NT2/D1 (cell line): ENCODE data around the gene ANKRA2.
A peak's percentile ranks its signal among the peaks of the same experiment; 100 is the strongest.

Experiments
- DNase-seq: peaks from one replicate; pipeline ENCODE4 v3.0.0-alpha.2; 2011; ENCODE audit warnings: low read depth, low spot score
- H3K27me3 ChIP-seq: 2 replicates; pipeline ENCODE4 v1.6.0; 2011; ENCODE audit warnings: mild to moderate bottlenecking; ENCODE audit not compliant: insufficient read length, insufficient read depth
- H3K36me3 ChIP-seq: 2 replicates; pipeline ENCODE4 v1.6.1; 2011; ENCODE audit warnings: mild to moderate bottlenecking, low read length, mixed read lengths; ENCODE audit not compliant: insufficient read depth, insufficient read length
- H3K4me1 ChIP-seq: 2 replicates; pipeline ENCODE4 v1.5.1; 2011; ENCODE audit not compliant: insufficient read depth, insufficient read length
- H3K4me3 ChIP-seq: 2 replicates; pipeline ENCODE4 v1.5.1; 2011; ENCODE audit warnings: low read depth; ENCODE audit not compliant: insufficient read length
- H3K9ac ChIP-seq: 2 replicates; pipeline ENCODE4 v1.6.0; 2011; ENCODE audit warnings: low read depth; ENCODE audit not compliant: insufficient read length
- H3K9me3 ChIP-seq: 2 replicates; pipeline ENCODE4 v1.5.1; 2011; ENCODE audit warnings: mild to moderate bottlenecking, low read length; ENCODE audit not compliant: insufficient read depth
- SUZ12 ChIP-seq: IDR thresholded peaks from 2 replicates; pipeline ENCODE4 v1.6.1; 2011; ENCODE audit not compliant: insufficient read length, insufficient read depth; ENCODE audit errors: extremely low read depth
- YY1 ChIP-seq: IDR thresholded peaks from 2 replicates; pipeline ENCODE4 v1.6.1; 2011; ENCODE audit not compliant: insufficient read length, insufficient read depth
- ZNF274 ChIP-seq: IDR thresholded peaks from 2 replicates; pipeline ENCODE4 v1.6.1; 2011; ENCODE audit warnings: mild to moderate bottlenecking, low read depth, low read length

Gene ANKRA2

DNA sequence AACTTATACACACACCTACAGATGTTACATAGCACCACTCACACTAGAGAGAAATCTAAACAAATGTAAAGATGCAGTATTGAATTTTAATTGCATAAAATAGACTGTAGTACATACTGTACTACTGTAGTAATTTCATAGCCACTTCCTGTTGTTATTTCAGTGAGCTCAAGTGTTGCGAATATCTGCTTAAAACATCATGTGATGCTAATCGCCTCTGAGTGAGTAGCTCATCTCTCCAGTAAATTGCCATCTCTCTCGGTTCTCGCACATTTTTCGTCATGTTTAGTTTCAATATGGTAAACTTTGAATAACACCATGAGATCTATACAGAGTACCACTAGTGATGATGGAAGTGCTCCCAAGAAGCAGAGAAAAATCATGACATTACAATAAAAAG, 38.6 kb upstream of the ANKRA2 start:
- Histone ChIP-seq H3K36me3 (no peaks in the 10 kb centered on the region), H3K9me3 (peaks cover 6% of the 10 kb centered on the region; the same call in 1 of the 2 replicates), H3K4me1 (no peaks in the 10 kb centered on the region), H3K4me3 (no peak overlapping the region), H3K27me3 (no peaks in the 10 kb centered on the region), H3K9ac (no peak overlapping the region)
- DNase-seq = no peak
- TF ChIP-seq YY1 (no peak), ZNF274 (no peak), SUZ12 (no peak)

DNA sequence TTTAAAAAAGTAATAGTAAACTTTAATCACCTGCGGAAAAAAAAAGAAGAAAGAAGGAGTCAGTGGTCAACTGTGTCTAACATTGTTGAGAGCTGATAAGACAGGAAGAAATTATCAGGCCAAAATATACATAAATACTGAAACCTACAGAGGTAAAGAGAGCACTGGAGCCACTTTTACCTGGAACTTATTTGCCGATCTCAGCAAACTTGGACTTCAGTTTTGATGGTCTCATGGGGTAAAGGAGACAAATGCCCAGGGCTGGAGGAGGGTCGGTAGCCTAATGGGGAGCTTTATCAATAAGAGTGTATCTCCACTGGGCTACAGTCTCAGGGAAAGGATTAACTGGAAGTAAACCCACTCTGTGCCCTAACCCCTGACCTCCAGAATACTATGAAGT, 33.9 kb upstream of the ANKRA2 start:
- Histone ChIP-seq H3K4me1 (no peaks in the 10 kb centered on the region), H3K27me3 (no peaks in the 10 kb centered on the region), H3K4me3 (no peak overlapping the region), H3K9me3 (peaks cover 6% of the 10 kb centered on the region; the same call in 1 of the 2 replicates), H3K9ac (no peak overlapping the region), H3K36me3 (no peaks in the 10 kb centered on the region)
- no peak for DNase-seq
- TF ChIP-seq SUZ12 = no peak
- no peak for TF ChIP-seq YY1
- no peak for TF ChIP-seq ZNF274

DNA sequence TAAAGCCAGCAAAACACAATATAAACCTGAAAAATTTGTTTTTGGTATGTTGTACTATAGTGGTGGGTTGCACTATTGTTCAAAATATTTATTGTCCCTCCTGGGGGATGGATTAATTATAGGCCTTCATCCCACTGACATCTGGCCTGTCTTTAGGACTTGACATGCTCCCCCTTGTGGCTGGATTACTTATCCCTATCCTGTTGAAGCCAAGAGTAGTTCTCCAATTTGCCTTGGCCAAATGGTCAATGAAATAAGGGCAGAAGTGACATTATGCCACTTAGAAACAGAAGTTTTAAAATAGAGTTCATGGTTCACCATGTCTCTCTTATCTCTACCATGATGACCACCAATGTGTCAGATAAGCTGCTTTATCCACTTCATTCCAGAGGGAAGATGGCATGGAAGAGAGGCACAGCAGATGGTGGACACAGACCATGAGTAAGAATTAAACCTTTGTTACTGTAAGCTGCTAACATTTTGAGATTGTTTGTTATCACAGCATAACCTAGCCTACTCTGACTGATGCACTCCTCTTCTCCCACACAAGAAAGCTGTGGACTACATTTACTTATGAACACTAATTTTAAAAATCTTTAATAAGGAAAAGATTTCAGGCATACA, 31.4 kb upstream of the ANKRA2 start:
- Histone ChIP-seq H3K27me3 (no peaks in the 10 kb centered on the region), H3K4me1 (no peaks in the 10 kb centered on the region), H3K4me3 (no peak overlapping the region), H3K36me3 (no peaks in the 10 kb centered on the region), H3K9ac (no peak overlapping the region), H3K9me3 (peaks cover 4% of the 10 kb centered on the region; the same call in 1 of the 2 replicates)
- peak; percentile 27 for DNase-seq
- TF ChIP-seq SUZ12 (no peak), ZNF274 (no peak), YY1 (no peak)

DNA sequence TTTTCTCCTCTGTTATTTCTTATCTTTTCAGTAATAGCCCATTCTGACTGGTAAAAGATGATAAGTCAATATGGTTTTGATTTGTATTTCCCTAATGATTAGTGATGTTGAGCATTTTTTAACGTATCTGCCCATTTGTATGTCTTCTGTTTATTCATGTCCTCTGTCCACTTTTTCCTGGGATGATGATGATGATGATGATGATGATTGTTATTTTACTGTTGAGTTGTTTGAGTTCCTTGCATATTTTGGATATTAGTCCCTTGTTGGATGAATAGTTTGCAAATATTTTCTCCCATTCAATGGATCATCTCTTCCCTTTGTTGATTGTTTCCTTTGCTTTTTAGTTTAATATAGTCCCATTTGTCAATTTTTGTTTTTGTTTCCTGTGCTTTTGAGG, 27.1 kb upstream of the ANKRA2 start:
- Histone ChIP-seq H3K9me3 (no peaks in the 10 kb centered on the region), H3K27me3 (no peaks in the 10 kb centered on the region), H3K4me1 (no peaks in the 10 kb centered on the region), H3K9ac (no peak overlapping the region), H3K4me3 (no peak overlapping the region), H3K36me3 (no peaks in the 10 kb centered on the region)
- no peak for DNase-seq
- TF ChIP-seq YY1 (no peak), SUZ12 (no peak), ZNF274 (no peak)

DNA sequence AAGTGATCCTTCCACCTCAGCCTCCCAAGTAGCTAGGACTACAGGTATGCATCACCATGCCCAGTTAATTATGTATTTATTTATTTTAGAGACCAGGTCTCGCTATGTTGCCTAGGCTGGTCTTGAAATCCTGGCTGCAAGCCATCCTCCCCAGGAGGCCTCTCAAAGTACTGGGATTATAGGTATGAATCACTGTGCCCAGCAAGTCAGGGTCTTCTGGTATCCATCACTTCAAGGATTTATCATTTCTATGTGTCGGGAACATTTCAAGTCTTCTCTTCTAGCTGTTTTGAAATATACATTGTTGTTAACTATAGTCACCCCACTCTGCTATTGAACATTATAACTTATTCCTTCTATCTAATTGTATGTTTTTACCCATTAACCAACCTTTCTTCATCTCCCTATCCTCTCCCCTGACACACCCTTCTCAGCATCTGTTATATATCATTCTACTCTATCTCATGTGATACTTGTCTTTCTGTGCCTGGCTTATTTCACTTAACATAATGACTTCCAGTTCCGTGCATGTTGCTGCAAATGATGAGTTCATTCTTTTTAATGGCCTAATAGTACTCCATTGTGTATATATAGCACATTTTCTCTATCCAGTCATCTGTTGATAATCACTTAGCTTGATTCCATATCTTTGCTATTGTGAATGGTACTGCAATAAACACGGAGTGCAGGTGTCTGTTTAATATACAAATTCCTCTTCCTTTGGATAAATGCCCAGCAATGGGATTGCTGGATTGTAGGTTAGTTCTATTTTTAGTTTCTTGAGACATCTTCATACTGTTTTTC, 26.5 kb upstream of the ANKRA2 start:
- Histone ChIP-seq H3K9ac (no peak overlapping the region), H3K27me3 (no peaks in the 10 kb centered on the region), H3K9me3 (no peaks in the 10 kb centered on the region), H3K4me1 (no peaks in the 10 kb centered on the region), H3K4me3 (no peak overlapping the region), H3K36me3 (no peaks in the 10 kb centered on the region)
- DNase-seq = no peak
- TF ChIP-seq ZNF274 = no peak
- TF ChIP-seq YY1 = no peak
- TF ChIP-seq SUZ12 = no peak

DNA sequence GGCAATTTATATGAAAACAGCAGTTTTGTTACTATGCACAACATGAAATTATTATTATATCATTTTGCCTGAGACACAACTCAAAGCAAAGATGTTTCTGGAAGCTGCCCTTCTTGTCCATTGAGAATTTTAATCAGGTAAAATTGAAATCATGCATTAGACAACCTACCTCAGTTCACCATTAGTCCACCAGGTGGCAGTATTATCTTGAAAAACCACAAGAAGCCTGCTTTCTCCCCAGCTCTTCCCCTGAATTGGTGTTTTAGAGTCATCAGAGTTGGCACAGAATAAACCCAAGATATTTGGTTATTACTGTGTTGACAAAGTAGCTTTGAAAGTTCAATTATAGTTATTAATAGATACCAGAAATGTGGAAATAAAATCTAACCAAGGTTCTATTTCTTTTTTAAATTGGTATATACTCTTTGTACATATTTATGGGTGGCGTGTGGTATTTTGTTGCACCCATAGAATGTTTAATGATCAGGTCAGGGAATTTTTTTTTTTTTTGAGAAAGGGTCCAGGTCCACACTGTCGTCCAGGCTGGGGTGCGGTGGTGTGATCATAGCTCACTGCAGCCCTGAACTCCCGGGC, 25.8 kb upstream of the ANKRA2 start:
- Histone ChIP-seq H3K4me3 (no peak overlapping the region), H3K9me3 (no peaks in the 10 kb centered on the region), H3K4me1 (no peaks in the 10 kb centered on the region), H3K36me3 (no peaks in the 10 kb centered on the region), H3K9ac (no peak overlapping the region), H3K27me3 (no peaks in the 10 kb centered on the region)
- DNase-seq = peak; percentile 57
- TF ChIP-seq YY1 = no peak
- TF ChIP-seq SUZ12 = no peak
- TF ChIP-seq ZNF274 = no peak

DNA sequence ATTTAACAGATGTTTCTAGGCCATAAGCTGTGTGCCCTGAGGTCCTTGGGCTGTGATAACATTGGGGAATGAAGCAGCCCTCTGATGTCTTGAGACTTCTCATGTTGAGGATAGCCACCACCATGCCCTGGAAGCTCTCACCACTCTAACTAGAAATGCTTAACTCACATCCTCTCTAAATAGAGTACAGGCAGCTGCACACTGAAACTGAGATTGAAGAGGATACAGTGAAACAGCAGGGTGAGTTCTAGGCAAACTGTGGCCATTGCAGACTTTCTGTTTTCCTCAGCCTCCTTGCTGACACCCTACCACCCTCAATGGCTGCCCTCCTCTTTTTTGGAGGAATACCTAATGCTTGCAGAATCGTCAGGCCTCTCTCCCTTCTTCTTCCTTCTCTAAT, 22.5 kb upstream of the ANKRA2 start:
- Histone ChIP-seq H3K27me3 (no peaks in the 10 kb centered on the region), H3K9ac (no peak overlapping the region), H3K9me3 (no peaks in the 10 kb centered on the region), H3K36me3 (peaks cover 8% of the 10 kb centered on the region), H3K4me3 (no peak overlapping the region), H3K4me1 (no peaks in the 10 kb centered on the region)
- no peak for DNase-seq
- no peak for TF ChIP-seq SUZ12
- no peak for TF ChIP-seq ZNF274
- TF ChIP-seq YY1 = no peak
